Measurements from ENCODE around the gene CDK11A.
"Not testable (repeated sequence)": the region's sequence is repeated elsewhere in the genome, so short reads cannot be mapped to it uniquely, and the experiment has no call there.

Gene CDK11A

GRCh38 chr1:1754051-1754815 is 30.1 kb upstream of the CDK11A start:
- DNase-seq = no peak

- DNase-seq = no peak
Observed at GRCh38 chr1:1753607-1754005, 29.4 kb upstream of the CDK11A start.

- DNase-seq = no peak
Observed at GRCh38 chr1:1752636-1753606, 28.8 kb upstream of the CDK11A start.

GRCh38 chr1:1752190-1752589 is 28.0 kb upstream of the CDK11A start:
- no peak for DNase-seq

GRCh38 chr1:1749941-1750340 is 25.8 kb upstream of the CDK11A start:
- DNase-seq = not testable (repeated sequence)

- no peak for DNase-seq
Observed at GRCh38 chr1:1748686-1749321, 24.6 kb upstream of the CDK11A start.

- not testable (repeated sequence) for DNase-seq
Observed at GRCh38 chr1:1746566-1746909, 22.4 kb upstream of the CDK11A start.

GRCh38 chr1:1745651-1746565 is 21.8 kb upstream of the CDK11A start:
- peak in 1 of 2 experiments; percentile 63 for DNase-seq

- DNase-seq = not testable (repeated sequence)
Observed at GRCh38 chr1:1742529-1742928, 18.4 kb upstream of the CDK11A start.

- DNase-seq = not testable (repeated sequence)
Observed at GRCh38 chr1:1741013-1741412, 16.9 kb upstream of the CDK11A start.

- DNase-seq = not testable (repeated sequence)
Observed at GRCh38 chr1:1738799-1739337, 14.7 kb upstream of the CDK11A start.

GRCh38 chr1:1737675-1738590 is 13.8 kb upstream of the CDK11A start:
- not testable (repeated sequence) for DNase-seq

- DNase-seq = no peak
Observed at GRCh38 chr1:1732381-1732780, 8.2 kb upstream of the CDK11A start.

- DNase-seq = no peak
Observed at GRCh38 chr1:1730870-1731269, 6.7 kb upstream of the CDK11A start.

- not testable (repeated sequence) for DNase-seq
Observed at GRCh38 chr1:1730230-1730629, 6.1 kb upstream of the CDK11A start.

- DNase-seq = not testable (repeated sequence)
Observed at GRCh38 chr1:1729116-1729816, 5.1 kb upstream of the CDK11A start.

- not testable (repeated sequence) for DNase-seq
Observed at GRCh38 chr1:1728308-1729005, 4.3 kb upstream of the CDK11A start.

- DNase-seq = not testable (repeated sequence)
Observed at GRCh38 chr1:1727131-1727651, 3.0 kb upstream of the CDK11A start.

- not testable (repeated sequence) for DNase-seq
Observed at GRCh38 chr1:1726088-1726487, 1.9 kb upstream of the CDK11A start.
